Liver (tissue), 3 donors: Measurements from ENCODE around the gene CHD8.

Experiments used
- EGR1 ChIP-seq, 2 donors: IDR thresholded peaks; 2 replicates each; pipeline ENCODE4 v1.6.1; 2016 to 2018; ENCODE audit warnings: antibody characterized with exemption in 2 of 2, low read depth in 2 of 2
- JUND ChIP-seq, 2 donors: IDR thresholded peaks; 2 replicates each; pipeline ENCODE4 v1.6.1; 2016; ENCODE audit warnings: antibody characterized with exemption in 2 of 2
- TF ChIP-seq, protein P1 (sequence below): fragments of 150-350 bp; IDR thresholded peaks from 2 replicates; pipeline ENCODE4 v1.5.1; 2017; ENCODE audit warnings: improper control_type of control experiment, low read depth, low read length; ENCODE audit not compliant: missing input control
- TF ChIP-seq, protein P2 (sequence below): IDR thresholded peaks from 2 replicates; pipeline ENCODE4 v1.6.1; 2016; ENCODE audit warnings: antibody characterized with exemption, mild to moderate bottlenecking
- TF ChIP-seq, protein P3 (sequence below): IDR thresholded peaks from 2 replicates; pipeline ENCODE4 v1.6.1; 2016; ENCODE audit warnings: antibody characterized with exemption
- donor health status: healthy.
- donor health status: healthy.

DNA sequence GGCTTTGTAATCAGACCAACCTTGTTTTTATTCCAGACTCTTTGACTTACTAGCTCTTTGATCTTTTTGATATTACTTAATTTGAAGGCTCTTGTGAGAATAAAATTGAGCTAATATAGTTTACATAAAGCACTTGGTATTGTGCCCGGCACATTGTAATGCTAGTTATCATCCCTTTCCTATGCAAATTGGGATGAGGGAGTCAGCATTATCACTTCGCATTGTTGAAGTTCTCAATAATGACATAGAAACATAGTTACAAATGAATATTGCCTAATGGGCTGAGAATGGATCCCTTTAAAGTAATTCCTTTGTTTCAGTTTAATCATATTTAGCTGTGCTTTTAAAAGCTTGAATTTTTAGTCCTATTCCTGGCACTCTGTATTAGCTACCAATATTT lies 108.7 kb downstream of the CHD8 start:
- TF ChIP-seq EGR1 (IDR thresholded peaks at IDR 0.05; ENCODE audit: low read depth in 2 of 2) (no peak), JUND (IDR thresholded peaks at IDR 0.05) (no peak)
- TF ChIP-seq, protein P1, sequence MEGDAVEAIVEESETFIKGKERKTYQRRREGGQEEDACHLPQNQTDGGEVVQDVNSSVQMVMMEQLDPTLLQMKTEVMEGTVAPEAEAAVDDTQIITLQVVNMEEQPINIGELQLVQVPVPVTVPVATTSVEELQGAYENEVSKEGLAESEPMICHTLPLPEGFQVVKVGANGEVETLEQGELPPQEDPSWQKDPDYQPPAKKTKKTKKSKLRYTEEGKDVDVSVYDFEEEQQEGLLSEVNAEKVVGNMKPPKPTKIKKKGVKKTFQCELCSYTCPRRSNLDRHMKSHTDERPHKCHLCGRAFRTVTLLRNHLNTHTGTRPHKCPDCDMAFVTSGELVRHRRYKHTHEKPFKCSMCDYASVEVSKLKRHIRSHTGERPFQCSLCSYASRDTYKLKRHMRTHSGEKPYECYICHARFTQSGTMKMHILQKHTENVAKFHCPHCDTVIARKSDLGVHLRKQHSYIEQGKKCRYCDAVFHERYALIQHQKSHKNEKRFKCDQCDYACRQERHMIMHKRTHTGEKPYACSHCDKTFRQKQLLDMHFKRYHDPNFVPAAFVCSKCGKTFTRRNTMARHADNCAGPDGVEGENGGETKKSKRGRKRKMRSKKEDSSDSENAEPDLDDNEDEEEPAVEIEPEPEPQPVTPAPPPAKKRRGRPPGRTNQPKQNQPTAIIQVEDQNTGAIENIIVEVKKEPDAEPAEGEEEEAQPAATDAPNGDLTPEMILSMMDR = no peak
- TF ChIP-seq, protein P2, sequence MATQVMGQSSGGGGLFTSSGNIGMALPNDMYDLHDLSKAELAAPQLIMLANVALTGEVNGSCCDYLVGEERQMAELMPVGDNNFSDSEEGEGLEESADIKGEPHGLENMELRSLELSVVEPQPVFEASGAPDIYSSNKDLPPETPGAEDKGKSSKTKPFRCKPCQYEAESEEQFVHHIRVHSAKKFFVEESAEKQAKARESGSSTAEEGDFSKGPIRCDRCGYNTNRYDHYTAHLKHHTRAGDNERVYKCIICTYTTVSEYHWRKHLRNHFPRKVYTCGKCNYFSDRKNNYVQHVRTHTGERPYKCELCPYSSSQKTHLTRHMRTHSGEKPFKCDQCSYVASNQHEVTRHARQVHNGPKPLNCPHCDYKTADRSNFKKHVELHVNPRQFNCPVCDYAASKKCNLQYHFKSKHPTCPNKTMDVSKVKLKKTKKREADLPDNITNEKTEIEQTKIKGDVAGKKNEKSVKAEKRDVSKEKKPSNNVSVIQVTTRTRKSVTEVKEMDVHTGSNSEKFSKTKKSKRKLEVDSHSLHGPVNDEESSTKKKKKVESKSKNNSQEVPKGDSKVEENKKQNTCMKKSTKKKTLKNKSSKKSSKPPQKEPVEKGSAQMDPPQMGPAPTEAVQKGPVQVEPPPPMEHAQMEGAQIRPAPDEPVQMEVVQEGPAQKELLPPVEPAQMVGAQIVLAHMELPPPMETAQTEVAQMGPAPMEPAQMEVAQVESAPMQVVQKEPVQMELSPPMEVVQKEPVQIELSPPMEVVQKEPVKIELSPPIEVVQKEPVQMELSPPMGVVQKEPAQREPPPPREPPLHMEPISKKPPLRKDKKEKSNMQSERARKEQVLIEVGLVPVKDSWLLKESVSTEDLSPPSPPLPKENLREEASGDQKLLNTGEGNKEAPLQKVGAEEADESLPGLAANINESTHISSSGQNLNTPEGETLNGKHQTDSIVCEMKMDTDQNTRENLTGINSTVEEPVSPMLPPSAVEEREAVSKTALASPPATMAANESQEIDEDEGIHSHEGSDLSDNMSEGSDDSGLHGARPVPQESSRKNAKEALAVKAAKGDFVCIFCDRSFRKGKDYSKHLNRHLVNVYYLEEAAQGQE = no peak
- TF ChIP-seq, protein P3, sequence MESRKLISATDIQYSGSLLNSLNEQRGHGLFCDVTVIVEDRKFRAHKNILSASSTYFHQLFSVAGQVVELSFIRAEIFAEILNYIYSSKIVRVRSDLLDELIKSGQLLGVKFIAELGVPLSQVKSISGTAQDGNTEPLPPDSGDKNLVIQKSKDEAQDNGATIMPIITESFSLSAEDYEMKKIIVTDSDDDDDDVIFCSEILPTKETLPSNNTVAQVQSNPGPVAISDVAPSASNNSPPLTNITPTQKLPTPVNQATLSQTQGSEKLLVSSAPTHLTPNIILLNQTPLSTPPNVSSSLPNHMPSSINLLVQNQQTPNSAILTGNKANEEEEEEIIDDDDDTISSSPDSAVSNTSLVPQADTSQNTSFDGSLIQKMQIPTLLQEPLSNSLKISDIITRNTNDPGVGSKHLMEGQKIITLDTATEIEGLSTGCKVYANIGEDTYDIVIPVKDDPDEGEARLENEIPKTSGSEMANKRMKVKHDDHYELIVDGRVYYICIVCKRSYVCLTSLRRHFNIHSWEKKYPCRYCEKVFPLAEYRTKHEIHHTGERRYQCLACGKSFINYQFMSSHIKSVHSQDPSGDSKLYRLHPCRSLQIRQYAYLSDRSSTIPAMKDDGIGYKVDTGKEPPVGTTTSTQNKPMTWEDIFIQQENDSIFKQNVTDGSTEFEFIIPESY = no peak
